ENCODE results near the gene COL5A3.

COL5A3 gene

GRCh38 chr19:10009714-10010224, 535 bp downstream of the COL5A3 start:
- H3K9me3 ChIP-seq (ENCODE audit: control insufficient read depth, low read length) = no peaks in the 10 kb centered on the region
- H3K4me1 ChIP-seq (ENCODE audit: control insufficient read depth, insufficient read depth, low read length) = peaks cover 55% of the 10 kb centered on the region
- no peaks in the 10 kb centered on the region for H3K27me3 ChIP-seq (replicated peaks; ENCODE audit: control insufficient read depth, insufficient read depth, low read length)
- peak; percentile 5 for DNase-seq (ENCODE audit: low read depth)
- H3K9ac ChIP-seq (ENCODE audit: low read length) = peak overlapping the region; percentile 80
- H3K36me3 ChIP-seq (ENCODE audit: control insufficient read depth, insufficient read depth, low read length, severe bottlenecking) = peaks cover 13% of the 10 kb centered on the region
- H3K4me3 ChIP-seq (ENCODE audit: low read length) = peak overlapping the region; percentile 98

- H3K27me3 ChIP-seq (replicated peaks; ENCODE audit: control insufficient read depth, insufficient read depth, low read length) = no peaks in the 10 kb centered on the region
- DNase-seq (ENCODE audit: low read depth) = no peak
- no peaks in the 10 kb centered on the region for H3K9me3 ChIP-seq (ENCODE audit: control insufficient read depth, low read length)
- H3K36me3 ChIP-seq (ENCODE audit: control insufficient read depth, insufficient read depth, low read length, severe bottlenecking) = peaks cover 28% of the 10 kb centered on the region
- peak overlapping the region; percentile 65 for H3K9ac ChIP-seq (ENCODE audit: low read length)
- peak overlapping the region; percentile 77 for H3K4me3 ChIP-seq (ENCODE audit: low read length)
- peaks cover 46% of the 10 kb centered on the region for H3K4me1 ChIP-seq (ENCODE audit: control insufficient read depth, insufficient read depth, low read length)
These were observed 2.0 kb downstream of the COL5A3 start for GRCh38 chr19:10008184-10008765.

- peak; percentile 47 for DNase-seq (ENCODE audit: low read depth)
- no peaks in the 10 kb centered on the region for H3K27me3 ChIP-seq (replicated peaks; ENCODE audit: control insufficient read depth, insufficient read depth, low read length)
- peak overlapping the region; percentile 77 for H3K4me3 ChIP-seq (ENCODE audit: low read length)
- peaks cover 46% of the 10 kb centered on the region for H3K4me1 ChIP-seq (ENCODE audit: control insufficient read depth, insufficient read depth, low read length)
- H3K36me3 ChIP-seq (ENCODE audit: control insufficient read depth, insufficient read depth, low read length, severe bottlenecking) = peaks cover 35% of the 10 kb centered on the region
- no peaks in the 10 kb centered on the region for H3K9me3 ChIP-seq (ENCODE audit: control insufficient read depth, low read length)
- peak overlapping the region; percentile 65 for H3K9ac ChIP-seq (ENCODE audit: low read length)
These were observed 2.7 kb downstream of the COL5A3 start for GRCh38 chr19:10007371-10008183.

GRCh38 chr19:10006752-10007323, 3.5 kb downstream of the COL5A3 start:
- H3K4me1 ChIP-seq (ENCODE audit: control insufficient read depth, insufficient read depth, low read length) = peaks cover 43% of the 10 kb centered on the region
- H3K9ac ChIP-seq (ENCODE audit: low read length) = peak overlapping the region; percentile 65
- H3K4me3 ChIP-seq (ENCODE audit: low read length) = peak overlapping the region; percentile 15
- no peaks in the 10 kb centered on the region for H3K27me3 ChIP-seq (replicated peaks; ENCODE audit: control insufficient read depth, insufficient read depth, low read length)
- H3K9me3 ChIP-seq (ENCODE audit: control insufficient read depth, low read length) = no peaks in the 10 kb centered on the region
- peaks cover 39% of the 10 kb centered on the region for H3K36me3 ChIP-seq (ENCODE audit: control insufficient read depth, insufficient read depth, low read length, severe bottlenecking)
- DNase-seq (ENCODE audit: low read depth) = no peak

GRCh38 chr19:10006335-10006708, 4.0 kb downstream of the COL5A3 start:
- peak overlapping the region; percentile 65 for H3K9ac ChIP-seq (ENCODE audit: low read length)
- H3K27me3 ChIP-seq (replicated peaks; ENCODE audit: control insufficient read depth, insufficient read depth, low read length) = no peaks in the 10 kb centered on the region
- DNase-seq (ENCODE audit: low read depth) = peak; percentile 37
- peaks cover 44% of the 10 kb centered on the region for H3K36me3 ChIP-seq (ENCODE audit: control insufficient read depth, insufficient read depth, low read length, severe bottlenecking)
- H3K9me3 ChIP-seq (ENCODE audit: control insufficient read depth, low read length) = no peaks in the 10 kb centered on the region
- peaks cover 42% of the 10 kb centered on the region for H3K4me1 ChIP-seq (ENCODE audit: control insufficient read depth, insufficient read depth, low read length)
- no peak overlapping the region for H3K4me3 ChIP-seq (ENCODE audit: low read length)

- Histone ChIP-seq H3K27me3 (replicated peaks; ENCODE audit: control insufficient read depth, insufficient read depth, low read length) (no peaks in the 10 kb centered on the region), H3K4me1 (ENCODE audit: control insufficient read depth, insufficient read depth, low read length) (peaks cover 41% of the 10 kb centered on the region), H3K9ac (ENCODE audit: low read length) (peak overlapping the region; percentile 43), H3K36me3 (ENCODE audit: control insufficient read depth, insufficient read depth, low read length, severe bottlenecking) (peaks cover 49% of the 10 kb centered on the region), H3K9me3 (ENCODE audit: control insufficient read depth, low read length) (no peaks in the 10 kb centered on the region), H3K4me3 (ENCODE audit: low read length) (no peak overlapping the region)
- no peak for DNase-seq (ENCODE audit: low read depth)
These were observed 4.5 kb downstream of the COL5A3 start for GRCh38 chr19:10005632-10006334.

- DNase-seq (ENCODE audit: low read depth) = no peak
- no peaks in the 10 kb centered on the region for H3K27me3 ChIP-seq (replicated peaks; ENCODE audit: control insufficient read depth, insufficient read depth, low read length)
- peaks cover 58% of the 10 kb centered on the region for H3K36me3 ChIP-seq (ENCODE audit: control insufficient read depth, insufficient read depth, low read length, severe bottlenecking)
- H3K9ac ChIP-seq (ENCODE audit: low read length) = no peak overlapping the region
- peaks cover 35% of the 10 kb centered on the region for H3K4me1 ChIP-seq (ENCODE audit: control insufficient read depth, insufficient read depth, low read length)
- H3K9me3 ChIP-seq (ENCODE audit: control insufficient read depth, low read length) = no peaks in the 10 kb centered on the region
- H3K4me3 ChIP-seq (ENCODE audit: low read length) = no peak overlapping the region
These were observed 5.7 kb downstream of the COL5A3 start for GRCh38 chr19:10004617-10005016.

- no peaks in the 10 kb centered on the region for H3K27me3 ChIP-seq (replicated peaks; ENCODE audit: control insufficient read depth, insufficient read depth, low read length)
- no peak overlapping the region for H3K4me3 ChIP-seq (ENCODE audit: low read length)
- H3K9ac ChIP-seq (ENCODE audit: low read length) = no peak overlapping the region
- peaks cover 25% of the 10 kb centered on the region for H3K4me1 ChIP-seq (ENCODE audit: control insufficient read depth, insufficient read depth, low read length)
- no peak for DNase-seq (ENCODE audit: low read depth)
- H3K9me3 ChIP-seq (ENCODE audit: control insufficient read depth, low read length) = no peaks in the 10 kb centered on the region
- peaks cover 65% of the 10 kb centered on the region for H3K36me3 ChIP-seq (ENCODE audit: control insufficient read depth, insufficient read depth, low read length, severe bottlenecking)
These were observed 7.0 kb downstream of the COL5A3 start for GRCh38 chr19:10003271-10003670.

GRCh38 chr19:10001899-10002298, 8.4 kb downstream of the COL5A3 start:
- Histone ChIP-seq H3K4me1 (ENCODE audit: control insufficient read depth, insufficient read depth, low read length) (peaks cover 12% of the 10 kb centered on the region), H3K36me3 (ENCODE audit: control insufficient read depth, insufficient read depth, low read length, severe bottlenecking) (peaks cover 78% of the 10 kb centered on the region), H3K9ac (ENCODE audit: low read length) (peak overlapping the region; percentile 3), H3K4me3 (ENCODE audit: low read length) (no peak overlapping the region), H3K27me3 (replicated peaks; ENCODE audit: control insufficient read depth, insufficient read depth, low read length) (no peaks in the 10 kb centered on the region), H3K9me3 (ENCODE audit: control insufficient read depth, low read length) (no peaks in the 10 kb centered on the region)
- peak; percentile 34 for DNase-seq (ENCODE audit: low read depth)

- peak; percentile 90 for DNase-seq (ENCODE audit: low read depth)
- H3K36me3 ChIP-seq (ENCODE audit: control insufficient read depth, insufficient read depth, low read length, severe bottlenecking) = peaks cover 86% of the 10 kb centered on the region
- peaks cover 4% of the 10 kb centered on the region for H3K4me1 ChIP-seq (ENCODE audit: control insufficient read depth, insufficient read depth, low read length)
- peak overlapping the region; percentile 25 for H3K9ac ChIP-seq (ENCODE audit: low read length)
- H3K27me3 ChIP-seq (replicated peaks; ENCODE audit: control insufficient read depth, insufficient read depth, low read length) = no peaks in the 10 kb centered on the region
- no peak overlapping the region for H3K4me3 ChIP-seq (ENCODE audit: low read length)
- H3K9me3 ChIP-seq (ENCODE audit: control insufficient read depth, low read length) = no peaks in the 10 kb centered on the region
These were observed 10.0 kb downstream of the COL5A3 start for GRCh38 chr19:10000171-10000826.
